H1 (cell line): Measurements from ENCODE around the gene RGS13. TPM values are rescaled to one million over a fixed set of nuclear protein-coding genes. Genes with fewer than 3 reads are reported as not detected.

Source experiments
- CTCF ChIA-PET: fragments of 300-600 bp; sonication (Branson Sonifier 250); formaldehyde crosslinking; loops from one replicate; lab custom pipeline; 2021; ENCODE audit not compliant: partially characterized antibody; lab: Charles Lee
- POLR2A ChIA-PET: fragments of 300-600 bp; sonication (Branson Sonifier 250); formaldehyde crosslinking; loops from one replicate; lab custom pipeline; 2021; ENCODE audit warnings: inconsistent platforms; ENCODE audit not compliant: partially characterized antibody; lab: Charles Lee
- DNase-seq, 2 experiments: peaks; one replicate each; pipeline versions ENCODE4 v3.0.0 to v3.0.0-alpha.2; 2010 to 2022; ENCODE audit warnings: low spot score in 2 of 2, low read depth in 1 of 2, mixed read lengths in 1 of 2
- FAIRE-seq: peaks from 2 replicates; lab custom pipeline; 2011; peaks lifted over from hg19 to GRCh38; lab: Jason Lieb, UNC
- H2AFZ ChIP-seq: 2 replicates; pipeline ENCODE4 v1.8.1; 2012; ENCODE audit warnings: low read length, inconsistent platforms
- H2AK5ac ChIP-seq: 2 replicates; pipeline ENCODE4 v1.6.1; 2013; ENCODE audit warnings: low read depth, low read length
- H2BK120ac ChIP-seq: replicated peaks from 2 replicates; pipeline ENCODE3; 2013; ENCODE audit warnings: low read depth, low read length, inconsistent platforms
- H2BK12ac ChIP-seq: 2 replicates; pipeline ENCODE4 v1.6.1; 2013; ENCODE audit warnings: low read depth, low read length
- H2BK15ac ChIP-seq: 2 replicates; pipeline ENCODE4 v1.6.1; 2013; ENCODE audit warnings: low read length
- H2BK20ac ChIP-seq: 2 replicates; pipeline ENCODE4 v1.6.1; 2013; ENCODE audit warnings: low read length
- H2BK5ac ChIP-seq: 2 replicates; pipeline ENCODE4 v1.6.1; 2013; ENCODE audit warnings: low read depth, low read length
- H3K14ac ChIP-seq: 2 replicates; pipeline ENCODE4 v1.6.1; 2013; ENCODE audit warnings: inconsistent platforms; ENCODE audit not compliant: insufficient read length
- H3K18ac ChIP-seq: 2 replicates; pipeline ENCODE4 v1.6.1; 2013; ENCODE audit warnings: low read length; ENCODE audit errors: extremely low read depth
- H3K23ac ChIP-seq: 2 replicates; pipeline ENCODE4 v1.6.1; 2013; ENCODE audit warnings: inconsistent platforms; ENCODE audit not compliant: insufficient read length
- H3K23me2 ChIP-seq: 2 replicates; pipeline ENCODE4 v1.6.1; 2013; ENCODE audit warnings: low read depth, low read length
- H3K27ac ChIP-seq: 2 replicates; pipeline ENCODE4 v1.6.1; 2011; ENCODE audit warnings: low read depth, low read length, inconsistent platforms
- H3K27me3 ChIP-seq, 4 experiments: replicated peaks in 1 of 4; 1 replicate in 1 of 4; 2 replicates in 3 of 4; pipeline versions ENCODE4 v1.6.1 to v1.8.1; 2011 to 2013; ENCODE audit warnings: low read length in 3 of 4, mild to moderate bottlenecking in 3 of 4, inconsistent platforms in 2 of 4, mixed read lengths in 2 of 4, moderate library complexity in 1 of 4; ENCODE audit not compliant: control insufficient read depth in 3 of 4, insufficient read depth in 3 of 4; ENCODE audit errors: extremely low read depth in 1 of 4
- H3K36me3 ChIP-seq, 4 experiments: 2 replicates each; pipeline versions ENCODE4 v1.6.1 to v1.8.1; 2011 to 2013; ENCODE audit warnings: mild to moderate bottlenecking in 4 of 4, low read length in 3 of 4, moderate library complexity in 2 of 4, control low read depth in 1 of 4, inconsistent platforms in 1 of 4; ENCODE audit not compliant: insufficient read depth in 4 of 4, control insufficient read depth in 2 of 4
- H3K4ac ChIP-seq: replicated peaks from 2 replicates; pipeline ENCODE3; 2013; ENCODE audit warnings: low read length, low read depth, mixed read lengths, inconsistent platforms; ENCODE audit not compliant: insufficient read length
- H3K4me1 ChIP-seq, 4 experiments: replicated peaks in 1 of 4; 1 replicate in 1 of 4; 2 replicates in 3 of 4; pipeline versions ENCODE4 v1.6.1 to v1.8.1; 2011 to 2013; ENCODE audit warnings: low read length in 3 of 4, inconsistent platforms in 2 of 4, mixed read lengths in 1 of 4; ENCODE audit not compliant: insufficient read depth in 4 of 4, control insufficient read depth in 3 of 4
- H3K4me2 ChIP-seq, 2 experiments: 2 replicates each; pipeline versions ENCODE4 v1.6.1 to v1.8.1; 2011 to 2013; ENCODE audit warnings: low read depth in 2 of 2, low read length in 2 of 2, control low read depth in 1 of 2, inconsistent platforms in 1 of 2, mild to moderate bottlenecking in 1 of 2; ENCODE audit not compliant: insufficient read depth in 1 of 2
- H3K4me3 ChIP-seq, 4 experiments: fragments of 200-600, 300-600 bp in 1 of 4; sonication (generic), shearing (Covaris generic), sonication (Bioruptor Twin) in 1 of 4; 2 replicates each; pipeline versions ENCODE4 v1.5.1 to v1.8.1; 2011 to 2016; ENCODE audit warnings: low read length in 4 of 4, low read depth in 3 of 4, control low read depth in 2 of 4, inconsistent platforms in 2 of 4, mild to moderate bottlenecking in 2 of 4, mixed read lengths in 1 of 4, moderate library complexity in 1 of 4; ENCODE audit not compliant: insufficient read depth in 2 of 4; ENCODE audit errors: extremely low read depth in 1 of 4
- H3K56ac ChIP-seq: replicated peaks from 2 replicates; pipeline ENCODE3; 2013; ENCODE audit warnings: low read depth, mild to moderate bottlenecking, mixed read lengths, low read length, inconsistent platforms; ENCODE audit not compliant: insufficient read length
- H3K79me1 ChIP-seq: 2 replicates; pipeline ENCODE4 v1.6.1; 2013; ENCODE audit warnings: low read depth, low read length, control low read depth
- H3K79me2 ChIP-seq, 2 experiments: 2 replicates each; pipeline versions ENCODE4 v1.6.1 to v1.8.1; 2012 to 2013; ENCODE audit warnings: low read length in 2 of 2, mild to moderate bottlenecking in 2 of 2, inconsistent platforms in 1 of 2; ENCODE audit not compliant: insufficient read depth in 2 of 2, control insufficient read depth in 1 of 2
- H3K9ac ChIP-seq, 4 experiments: replicated peaks in 1 of 4; 1 replicate in 1 of 4; 2 replicates in 3 of 4; pipeline versions ENCODE4 v1.6.1 to v1.8.1; 2011 to 2013; ENCODE audit warnings: low read depth in 3 of 4, low read length in 3 of 4, control low read depth in 2 of 4, mild to moderate bottlenecking in 2 of 4, moderate library complexity in 2 of 4, inconsistent platforms in 1 of 4; ENCODE audit errors: extremely low read depth in 1 of 4
- H3K9me3 ChIP-seq, 2 experiments: 2 replicates each; pipeline versions ENCODE4 v1.6.1 to v1.8.1; 2012 to 2013; ENCODE audit warnings: mild to moderate bottlenecking in 2 of 2, moderate library complexity in 2 of 2, control low read depth in 1 of 2, inconsistent platforms in 1 of 2, low read depth in 1 of 2, low read length in 1 of 2, mixed read lengths in 1 of 2; ENCODE audit not compliant: insufficient read depth in 2 of 2
- H4K20me1 ChIP-seq, 2 experiments: replicated peaks in 1 of 2; 2 replicates each; pipeline versions ENCODE3 to v1.8.1; 2011 to 2013; ENCODE audit warnings: inconsistent platforms in 2 of 2, low read length in 2 of 2, mild to moderate bottlenecking in 1 of 2; ENCODE audit not compliant: insufficient read depth in 2 of 2, control insufficient read depth in 1 of 2
- H4K5ac ChIP-seq: 2 replicates; pipeline ENCODE4 v1.6.1; 2013; ENCODE audit warnings: low read length, low read depth, mixed read lengths, inconsistent platforms; ENCODE audit not compliant: insufficient read length
- H4K8ac ChIP-seq: 2 replicates; pipeline ENCODE4 v1.8.0; 2013; ENCODE audit warnings: mild to moderate bottlenecking, moderate library complexity, low read length, inconsistent platforms; ENCODE audit not compliant: insufficient read depth; ENCODE audit errors: extremely low read depth
- H4K91ac ChIP-seq: replicated peaks from 2 replicates; pipeline ENCODE3; 2013; ENCODE audit warnings: low read length, mixed read lengths, inconsistent platforms; ENCODE audit not compliant: insufficient read length
- BCL11A ChIP-seq, 2 experiments: IDR thresholded peaks; one replicate each; pipeline ENCODE4 v1.6.1; 2011; ENCODE audit warnings: low read depth in 2 of 2, low read length in 2 of 2, mild to moderate bottlenecking in 2 of 2
- CEBPB ChIP-seq: IDR thresholded peaks from 2 replicates; pipeline ENCODE4 v1.6.1; 2012; ENCODE audit warnings: low read depth, low read length
- CTCF ChIP-seq, 3 experiments: IDR thresholded peaks; 1 replicate in 2 of 3; 2 replicates in 1 of 3; pipeline versions ENCODE4 v1.5.1 to v1.6.1; 2011; ENCODE audit warnings: low read length in 3 of 3, mild to moderate bottlenecking in 3 of 3, inconsistent platforms in 2 of 3, low read depth in 1 of 3, moderate library complexity in 1 of 3; ENCODE audit not compliant: insufficient read depth in 1 of 3; ENCODE audit errors: control extremely low read depth in 1 of 3
- JUN ChIP-seq: IDR thresholded peaks from 2 replicates; pipeline ENCODE4 v1.6.1; 2011; ENCODE audit warnings: low read depth, mild to moderate bottlenecking, improper control_type of control experiment, low read length
- RAD21 ChIP-seq, 2 experiments: IDR thresholded peaks in 1 of 2; conservative IDR thresholded peaks in 1 of 2; 2 replicates each; pipeline ENCODE4 v1.6.1; 2011; ENCODE audit warnings: low read depth in 2 of 2, low read length in 2 of 2, improper control_type of control experiment in 1 of 2, inconsistent platforms in 1 of 2, mild to moderate bottlenecking in 1 of 2, moderate library complexity in 1 of 2
- WGBS, 2 experiments: shearing (Covaris generic) in 1 of 2; methylation state at CpG; one replicate each; pipeline versions ENCODE4 v1.1.6 to v1.1.7; 2013 to 2015; ENCODE audit warnings: low lambda C conversion rate in 2 of 2, mixed read lengths in 2 of 2, inconsistent platforms in 1 of 2, low coverage in 1 of 2, missing lambda C conversion rate in 1 of 2; ENCODE audit not compliant: insufficient replicate concordance in 2 of 2, insufficient coverage in 1 of 2, insufficient read length in 1 of 2; ENCODE audit errors: extremely low coverage in 1 of 2, missing lambda C conversion rate in 1 of 2; 5-methylcytosine and 5-hydroxymethylcytosine counted together
- polyA plus RNA-seq, 7 experiments: library from polyadenylated mRNA; depleted of rRNA in 3 of 7; stranded (reverse) in 5 of 7; unstranded in 2 of 7; fragments of >200 nt in 5 of 7; fragments of 200-250 nt in 2 of 7; gene quantifications; 1 replicate in 5 of 7; 2 replicates in 1 of 7; 4 replicates in 1 of 7; pipeline versions ENCODE4 v1.2.1 to v1.2.3, GENCODE V29; 2011 to 2013; ENCODE audit warnings: missing spikeins in 2 of 7, mixed read lengths in 2 of 7
- total RNA-seq: library from RNA; stranded (reverse); fragmentation: NEBNext Ultra II Directional; extraction: Animal tissue kit (Norgen Biotek cat#: 25700); gene quantifications from 2 replicates; pipeline ENCODE4 v1.2.1, GENCODE V29; 2021

The RGS13 gene
- total and polyA plus RNA-seq, 2 of the 8 experiments (the other 6 are each of a cell fraction or from before 2014, with no cell fraction given): not detected

- Histone ChIP-seq H3K14ac (no peak overlapping the region), H3K27me3 (no peaks in the 10 kb centered on the region), H3K4me2 (no peak overlapping the region), H3K79me1 (no peaks in the 10 kb centered on the region), H2AFZ (no peak overlapping the region), H2BK20ac (no peak overlapping the region), H3K9ac (no peak overlapping the region), H3K79me2 (no peaks in the 10 kb centered on the region), H3K23me2 (no peaks in the 10 kb centered on the region; the same call in 1 of the 2 replicates), H3K9me3 (no peaks in the 10 kb centered on the region), H2BK120ac (no peak overlapping the region)
- TF ChIP-seq JUN: no peak
- TF ChIP-seq RAD21 (IDR thresholded peaks at IDR 0.05 in 1 of 2, conservative IDR thresholded peaks at IDR 0.05 in 1 of 2; ENCODE audit: low read depth in 2 of 2, low read length in 2 of 2): peak; percentile 39 to 58
- TF ChIP-seq CEBPB: peak; percentile 55; the same call in 1 of the 2 replicates
- TF ChIP-seq BCL11A (IDR thresholded peaks at IDR 0.05; ENCODE audit: low read depth in 2 of 2, low read length in 2 of 2): no peak
- TF ChIP-seq CTCF (IDR thresholded peaks at IDR 0.05; ENCODE audit: control extremely low read depth in 1 of 3, insufficient read depth in 1 of 3, low read depth in 1 of 3, low read length in 3 of 3): peak in 2 of 3 experiments; percentile 8 to 14; a peak in 2 of 4 replicates
- TF ChIP-seq, all 59 proteins: peak for 3
- CTCF ChIA-PET: interaction anchor here (0.6 to 2.1 kb wide), 10 partner anchors 14 to 409 kb away, joined by 3 to 15 read pairs (median 4); no protein-coding TSS in a partner anchor
- H4K8ac ChIP-seq: no peak overlapping the region
- WGBS, 2 experiments: 86% methylated on average over 3 of the region's 3 CpGs; no CpG with 5 or more reads in 1 of the 2 experiments
- H4K91ac ChIP-seq: no peak overlapping the region
- no peak for DNase-seq
- no peak overlapping the region for H3K18ac ChIP-seq
- H3K4me1 ChIP-seq: no peaks in the 10 kb centered on the region
- POLR2A ChIA-PET: no interaction called here
- no peaks in the 10 kb centered on the region for H3K36me3 ChIP-seq
- H3K23ac ChIP-seq: no peak overlapping the region
- H3K27ac ChIP-seq: no peak overlapping the region
- no peak overlapping the region for H4K5ac ChIP-seq
- no peak overlapping the region for H3K4me3 ChIP-seq
- FAIRE-seq: no peak
- H2BK12ac ChIP-seq: no peak overlapping the region
- no peaks in the 10 kb centered on the region for H4K20me1 ChIP-seq
- no peak overlapping the region for H2AK5ac ChIP-seq
- H3K4ac ChIP-seq: no peak overlapping the region
- no peak overlapping the region for H2BK15ac ChIP-seq
- no peak overlapping the region for H2BK5ac ChIP-seq
- no peak overlapping the region for H3K56ac ChIP-seq
Measured at GRCh38 chr1:192610112-192610889, 25.6 kb upstream of the RGS13 start.
